Progenitor cell of endocrine pancreas (in vitro differentiated cells): Measurements from ENCODE around the gene FBXW7. TPM values are rescaled to one million over a fixed set of nuclear protein-coding genes. Genes with fewer than 3 reads are reported as not detected.

Source experiments
- DNase-seq: peaks from one replicate; pipeline ENCODE4 v3.0.0; 2021; ENCODE audit warnings: low spot score; ENCODE audit not compliant: unreplicated experiment
- H3K27ac Mint-ChIP-seq: 2 replicates; pipeline ENCODE4 v1.8.0; 2021; ENCODE audit warnings: mild to moderate bottlenecking, moderate library complexity, mixed read lengths
- H3K27me3 Mint-ChIP-seq: 2 replicates; pipeline ENCODE4 v1.8.0; 2021; ENCODE audit warnings: mixed read lengths
- H3K36me3 Mint-ChIP-seq: 2 replicates; pipeline ENCODE4 v1.8.0; 2022; ENCODE audit warnings: mixed read lengths; ENCODE audit not compliant: insufficient read depth
- H3K4me1 Mint-ChIP-seq: 2 replicates; pipeline ENCODE4 v1.8.0; 2021; ENCODE audit warnings: low read depth, mixed read lengths
- H3K4me3 Mint-ChIP-seq: 2 replicates; pipeline ENCODE4 v1.8.0; 2021; ENCODE audit warnings: low read depth, mild to moderate bottlenecking, moderate library complexity, mixed read lengths
- H3K9me3 Mint-ChIP-seq: 2 replicates; pipeline ENCODE4 v1.8.0; 2021; ENCODE audit warnings: low read depth, mixed read lengths
- total RNA-seq: library from RNA; stranded (reverse); gene quantifications from 2 replicates; pipeline ENCODE4 v1.2.1, GENCODE V29; 2021
- TF ChIP-seq, protein P1 (sequence below): fragments of 200-600 bp; sonication (generic); IDR thresholded peaks from one replicate; pipeline ENCODE4 v1.5.0; 2021; ENCODE audit warnings: antibody characterized with exemption, mild to moderate bottlenecking; ENCODE audit not compliant: unreplicated experiment

Gene FBXW7
- total RNA-seq, 1 donor from 2014 or later: 52.1 TPM

DNA sequence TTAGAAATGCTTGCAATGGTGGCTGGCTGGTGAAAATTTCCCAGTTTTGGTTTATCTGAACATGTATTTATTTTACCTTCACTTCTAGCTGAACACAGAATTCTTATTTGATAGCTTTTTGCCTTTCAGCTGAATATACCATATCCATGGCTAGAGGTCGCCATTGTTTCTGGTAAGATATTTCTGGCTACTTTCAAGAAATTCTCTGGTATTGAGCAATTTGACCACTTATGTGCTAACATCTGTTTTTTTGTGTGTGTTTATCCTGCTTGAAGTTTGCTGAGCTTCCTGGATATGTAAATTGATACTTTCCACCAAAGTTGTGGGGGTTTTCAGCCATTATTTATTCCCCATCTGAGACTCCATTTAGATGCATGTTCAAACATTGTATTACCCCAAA lies 75.4 kb downstream of the FBXW7 start:
- Mint-ChIP-seq H3K36me3 (peaks cover 2% of the 10 kb centered on the region), H3K27ac (peak overlapping the region; percentile 70), H3K4me3 (no peak overlapping the region), H3K4me1 (peaks cover 29% of the 10 kb centered on the region), H3K9me3 (peaks cover 3% of the 10 kb centered on the region), H3K27me3 (no peaks in the 10 kb centered on the region)
- TF ChIP-seq, protein P1, sequence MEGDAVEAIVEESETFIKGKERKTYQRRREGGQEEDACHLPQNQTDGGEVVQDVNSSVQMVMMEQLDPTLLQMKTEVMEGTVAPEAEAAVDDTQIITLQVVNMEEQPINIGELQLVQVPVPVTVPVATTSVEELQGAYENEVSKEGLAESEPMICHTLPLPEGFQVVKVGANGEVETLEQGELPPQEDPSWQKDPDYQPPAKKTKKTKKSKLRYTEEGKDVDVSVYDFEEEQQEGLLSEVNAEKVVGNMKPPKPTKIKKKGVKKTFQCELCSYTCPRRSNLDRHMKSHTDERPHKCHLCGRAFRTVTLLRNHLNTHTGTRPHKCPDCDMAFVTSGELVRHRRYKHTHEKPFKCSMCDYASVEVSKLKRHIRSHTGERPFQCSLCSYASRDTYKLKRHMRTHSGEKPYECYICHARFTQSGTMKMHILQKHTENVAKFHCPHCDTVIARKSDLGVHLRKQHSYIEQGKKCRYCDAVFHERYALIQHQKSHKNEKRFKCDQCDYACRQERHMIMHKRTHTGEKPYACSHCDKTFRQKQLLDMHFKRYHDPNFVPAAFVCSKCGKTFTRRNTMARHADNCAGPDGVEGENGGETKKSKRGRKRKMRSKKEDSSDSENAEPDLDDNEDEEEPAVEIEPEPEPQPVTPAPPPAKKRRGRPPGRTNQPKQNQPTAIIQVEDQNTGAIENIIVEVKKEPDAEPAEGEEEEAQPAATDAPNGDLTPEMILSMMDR: no peak
- no peak for DNase-seq

DNA sequence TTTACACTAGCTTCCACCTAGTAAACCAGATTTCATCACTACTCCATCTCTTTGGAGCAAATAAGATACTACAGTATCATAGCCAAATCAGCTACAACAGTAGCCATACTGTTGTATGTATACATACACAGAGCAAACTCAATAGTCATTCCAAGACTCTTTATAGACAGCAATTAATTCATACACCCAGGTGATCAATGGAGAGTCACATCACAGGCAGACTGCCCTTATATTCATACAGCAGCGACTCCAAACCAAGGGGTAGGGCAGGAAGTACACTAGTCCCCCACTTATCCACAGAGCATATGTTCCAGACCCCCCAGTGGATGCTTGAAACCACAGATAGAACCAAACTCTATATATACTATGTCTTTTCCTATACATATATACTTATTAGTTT lies 76.6 kb downstream of the FBXW7 start:
- H3K4me1 Mint-ChIP-seq: peaks cover 33% of the 10 kb centered on the region
- peaks cover 2% of the 10 kb centered on the region for H3K36me3 Mint-ChIP-seq
- H3K27ac Mint-ChIP-seq: no peak overlapping the region
- no peak for DNase-seq
- TF ChIP-seq, protein P1: no peak
- no peak overlapping the region for H3K4me3 Mint-ChIP-seq
- peaks cover 3% of the 10 kb centered on the region for H3K9me3 Mint-ChIP-seq
- no peaks in the 10 kb centered on the region for H3K27me3 Mint-ChIP-seq

DNA sequence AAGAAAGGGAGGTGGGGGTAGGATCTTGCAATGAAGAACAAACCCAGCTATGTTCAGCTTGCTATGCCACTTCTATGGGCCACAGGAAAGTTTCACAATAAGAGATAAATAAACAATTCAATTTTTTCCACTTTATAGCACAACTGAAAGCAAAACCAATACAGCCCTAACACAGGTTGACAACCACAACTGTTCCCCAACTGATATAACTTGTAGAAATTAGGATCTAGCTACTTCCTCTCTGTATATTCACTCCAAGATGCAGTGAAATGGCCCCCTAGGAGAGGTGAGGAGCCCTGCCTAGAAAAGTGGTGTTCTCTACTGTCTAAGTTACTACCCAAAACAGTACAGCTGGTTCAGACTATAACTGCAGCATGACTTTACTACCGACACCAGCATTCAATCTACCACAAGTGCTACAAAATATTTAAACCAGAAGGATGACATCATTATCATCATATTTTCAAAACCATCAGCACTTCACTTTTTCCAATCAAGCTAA lies 77.0 kb downstream of the FBXW7 start:
- H3K27me3 Mint-ChIP-seq: no peaks in the 10 kb centered on the region
- H3K4me1 Mint-ChIP-seq: peaks cover 31% of the 10 kb centered on the region
- H3K27ac Mint-ChIP-seq: peak overlapping the region; percentile 22
- peaks cover 2% of the 10 kb centered on the region for H3K36me3 Mint-ChIP-seq
- H3K9me3 Mint-ChIP-seq: peaks cover 3% of the 10 kb centered on the region
- TF ChIP-seq, protein P1: no peak
- no peak for DNase-seq
- H3K4me3 Mint-ChIP-seq: no peak overlapping the region

DNA sequence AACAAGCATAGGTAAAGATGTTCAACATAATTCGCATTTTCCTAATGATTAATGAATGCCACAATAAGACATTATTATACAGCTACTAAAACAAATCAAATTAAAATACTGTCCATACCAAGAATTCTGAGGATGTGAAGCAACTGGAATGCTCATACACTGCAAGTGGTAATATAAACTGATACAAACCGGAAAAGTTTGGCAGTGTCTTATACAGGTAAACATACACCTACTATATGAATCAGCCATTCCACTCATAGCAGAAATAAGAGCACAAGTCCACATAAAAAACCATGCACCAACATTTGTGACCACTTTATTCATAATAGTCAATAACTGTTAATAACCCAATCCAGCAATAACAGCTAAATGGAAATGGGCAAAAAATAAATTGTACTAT lies 79.3 kb downstream of the FBXW7 start:
- DNase-seq: no peak
- H3K27ac Mint-ChIP-seq: no peak overlapping the region
- no peak overlapping the region for H3K4me3 Mint-ChIP-seq
- peaks cover 3% of the 10 kb centered on the region for H3K9me3 Mint-ChIP-seq
- TF ChIP-seq, protein P1: no peak
- H3K36me3 Mint-ChIP-seq: peaks cover 2% of the 10 kb centered on the region
- peaks cover 16% of the 10 kb centered on the region for H3K4me1 Mint-ChIP-seq
- H3K27me3 Mint-ChIP-seq: no peaks in the 10 kb centered on the region

DNA sequence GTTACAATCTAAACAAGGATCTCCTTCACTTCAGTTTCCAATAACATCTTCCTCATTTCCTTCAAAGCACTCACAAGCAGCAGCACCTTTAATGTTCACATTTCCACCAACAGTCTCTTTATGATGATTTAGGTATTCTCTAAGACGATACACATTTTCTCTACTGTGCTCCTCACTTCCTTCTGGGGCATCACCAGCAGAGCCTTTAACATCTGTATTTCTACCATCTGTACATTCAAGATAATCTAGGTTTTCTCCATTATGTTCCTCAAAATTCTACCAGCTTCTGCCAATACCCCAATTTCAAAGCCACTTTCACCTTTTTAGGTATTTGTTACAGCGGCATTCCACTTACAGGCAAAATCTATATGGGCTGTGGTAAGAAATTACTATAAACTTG lies 80.6 kb downstream of the FBXW7 start:
- H3K27me3 Mint-ChIP-seq: no peaks in the 10 kb centered on the region
- H3K9me3 Mint-ChIP-seq: peaks cover 3% of the 10 kb centered on the region
- TF ChIP-seq, protein P1: no peak
- H3K36me3 Mint-ChIP-seq: peaks cover 2% of the 10 kb centered on the region
- H3K4me3 Mint-ChIP-seq: no peak overlapping the region
- peak overlapping the region; percentile 1 for H3K27ac Mint-ChIP-seq
- DNase-seq: no peak
- peaks cover 16% of the 10 kb centered on the region for H3K4me1 Mint-ChIP-seq
